Measurements from ENCODE around the gene C2orf49. TPM values are rescaled to one million over a fixed set of nuclear protein-coding genes. Genes with fewer than 3 reads are reported as not detected.

C2orf49 gene
- total RNA-seq, 1 donor from 2014 or later, result 19.3 TPM

GRCh38 chr2:105387225-105387624 lies 49.9 kb downstream of the C2orf49 start:
- Mint-ChIP-seq H3K36me3 (ENCODE audit: unreplicated experiment) (peaks cover 45% of the 10 kb centered on the region), H3K4me1 (ENCODE audit: unreplicated experiment) (peaks cover 51% of the 10 kb centered on the region), H3K9me3 (ENCODE audit: unreplicated experiment) (no peaks in the 10 kb centered on the region), H3K27ac (ENCODE audit: unreplicated experiment) (peak overlapping the region; percentile 39), H3K4me3 (ENCODE audit: unreplicated experiment) (no peak overlapping the region), H3K27me3 (ENCODE audit: unreplicated experiment) (no peaks in the 10 kb centered on the region)
- TF ChIP-seq CTCF (IDR thresholded peaks at IDR 0.05), result no peak
- no peak for DNase-seq (ENCODE audit: extremely low spot score, unreplicated experiment)

GRCh38 chr2:105388971-105389381 lies 51.6 kb downstream of the C2orf49 start:
- Mint-ChIP-seq H3K27ac (ENCODE audit: unreplicated experiment) (peak overlapping the region; percentile 89), H3K36me3 (ENCODE audit: unreplicated experiment) (peaks cover 46% of the 10 kb centered on the region), H3K9me3 (ENCODE audit: unreplicated experiment) (no peaks in the 10 kb centered on the region), H3K4me3 (ENCODE audit: unreplicated experiment) (peak overlapping the region; percentile 43), H3K4me1 (ENCODE audit: unreplicated experiment) (peaks cover 67% of the 10 kb centered on the region), H3K27me3 (ENCODE audit: unreplicated experiment) (no peaks in the 10 kb centered on the region)
- no peak for TF ChIP-seq CTCF (IDR thresholded peaks at IDR 0.05)
- DNase-seq (ENCODE audit: extremely low spot score, unreplicated experiment), result no peak

- H3K4me3 Mint-ChIP-seq (ENCODE audit: unreplicated experiment), result no peak overlapping the region
- no peak for DNase-seq (ENCODE audit: extremely low spot score, unreplicated experiment)
- peaks cover 45% of the 10 kb centered on the region for H3K36me3 Mint-ChIP-seq (ENCODE audit: unreplicated experiment)
- no peaks in the 10 kb centered on the region for H3K9me3 Mint-ChIP-seq (ENCODE audit: unreplicated experiment)
- H3K27ac Mint-ChIP-seq (ENCODE audit: unreplicated experiment), result peak overlapping the region; percentile 89
- no peaks in the 10 kb centered on the region for H3K27me3 Mint-ChIP-seq (ENCODE audit: unreplicated experiment)
- no peak for TF ChIP-seq CTCF (IDR thresholded peaks at IDR 0.05)
- H3K4me1 Mint-ChIP-seq (ENCODE audit: unreplicated experiment), result peaks cover 80% of the 10 kb centered on the region
Observed at GRCh38 chr2:105390454-105390853, 53.1 kb downstream of the C2orf49 start.

- no peaks in the 10 kb centered on the region for H3K27me3 Mint-ChIP-seq (ENCODE audit: unreplicated experiment)
- H3K4me1 Mint-ChIP-seq (ENCODE audit: unreplicated experiment), result peaks cover 87% of the 10 kb centered on the region
- TF ChIP-seq CTCF (IDR thresholded peaks at IDR 0.05), result no peak
- H3K9me3 Mint-ChIP-seq (ENCODE audit: unreplicated experiment), result no peaks in the 10 kb centered on the region
- H3K27ac Mint-ChIP-seq (ENCODE audit: unreplicated experiment), result peak overlapping the region; percentile 89
- no peak for DNase-seq (ENCODE audit: extremely low spot score, unreplicated experiment)
- peaks cover 46% of the 10 kb centered on the region for H3K36me3 Mint-ChIP-seq (ENCODE audit: unreplicated experiment)
- no peak overlapping the region for H3K4me3 Mint-ChIP-seq (ENCODE audit: unreplicated experiment)
Observed at GRCh38 chr2:105391058-105391627, 53.8 kb downstream of the C2orf49 start.

- H3K4me3 Mint-ChIP-seq (ENCODE audit: unreplicated experiment), result no peak overlapping the region
- H3K36me3 Mint-ChIP-seq (ENCODE audit: unreplicated experiment), result peaks cover 44% of the 10 kb centered on the region
- no peak for DNase-seq (ENCODE audit: extremely low spot score, unreplicated experiment)
- H3K4me1 Mint-ChIP-seq (ENCODE audit: unreplicated experiment), result peaks cover 95% of the 10 kb centered on the region
- H3K27me3 Mint-ChIP-seq (ENCODE audit: unreplicated experiment), result no peaks in the 10 kb centered on the region
- no peak overlapping the region for H3K27ac Mint-ChIP-seq (ENCODE audit: unreplicated experiment)
- no peak for TF ChIP-seq CTCF (IDR thresholded peaks at IDR 0.05)
- no peaks in the 10 kb centered on the region for H3K9me3 Mint-ChIP-seq (ENCODE audit: unreplicated experiment)
Observed at GRCh38 chr2:105391763-105392662, 54.7 kb downstream of the C2orf49 start.
